Measurements from ENCODE around the gene EHD2.
"Not testable (repeated sequence)": the region's sequence is repeated elsewhere in the genome, so short reads cannot be mapped to it uniquely, and the experiment has no call there.

Gene EHD2

GRCh38 chr19:47691782-47692181, 21.4 kb upstream of the EHD2 start:
- no peak for DNase-seq

- DNase-seq, result no peak
Observed at GRCh38 chr19:47693489-47693888, 19.7 kb upstream of the EHD2 start.

- DNase-seq, result no peak
Observed at GRCh38 chr19:47693903-47694302, 19.3 kb upstream of the EHD2 start.

GRCh38 chr19:47694466-47695273, 18.6 kb upstream of the EHD2 start:
- no peak for DNase-seq

- DNase-seq, result no peak
Observed at GRCh38 chr19:47695533-47696262, 17.5 kb upstream of the EHD2 start.

GRCh38 chr19:47696635-47697034, 16.6 kb upstream of the EHD2 start:
- DNase-seq, result no peak

- DNase-seq, result peak; percentile 87
Observed at GRCh38 chr19:47697863-47698609, 15.2 kb upstream of the EHD2 start.

GRCh38 chr19:47698631-47699359, 14.4 kb upstream of the EHD2 start:
- DNase-seq, result no peak

- peak; percentile 73 for DNase-seq
Observed at GRCh38 chr19:47699360-47699917, 13.8 kb upstream of the EHD2 start.

GRCh38 chr19:47700934-47701716, 12.1 kb upstream of the EHD2 start:
- no peak for DNase-seq

GRCh38 chr19:47701717-47702552, 11.3 kb upstream of the EHD2 start:
- no peak for DNase-seq

GRCh38 chr19:47702671-47703070, 10.6 kb upstream of the EHD2 start:
- no peak for DNase-seq

- DNase-seq, result no peak
Observed at GRCh38 chr19:47703301-47703700, 9.9 kb upstream of the EHD2 start.

GRCh38 chr19:47704024-47704423, 9.2 kb upstream of the EHD2 start:
- DNase-seq, result no peak

- DNase-seq, result no peak
Observed at GRCh38 chr19:47704656-47705055, 8.6 kb upstream of the EHD2 start.

- DNase-seq, result peak; percentile 91
Observed at GRCh38 chr19:47707135-47707925, 5.9 kb upstream of the EHD2 start.

GRCh38 chr19:47711652-47712242, 1.5 kb upstream of the EHD2 start:
- DNase-seq, result no peak

GRCh38 chr19:47714339-47714738, 1.1 kb downstream of the EHD2 start:
- DNase-seq, result no peak

GRCh38 chr19:47714855-47715254, 1.6 kb downstream of the EHD2 start:
- not testable (repeated sequence) for DNase-seq

All from hematopoietic multipotent progenitor cell treated with erythropoietin and hydrocortisone succinate and interleukin-3 and kit ligand, for 6 days (in vitro differentiated cells).